Measurements from ENCODE around the gene TEX54. TPM values are rescaled to one million over a fixed set of nuclear protein-coding genes. Genes with fewer than 3 reads are reported as not detected.
A peak's percentile ranks its signal among the peaks of the same experiment; 100 is the strongest.

TEX54 gene
- total and polyA plus RNA-seq, 4 experiments from 2014 or later: 1.3 to 1.9 TPM; not detected in 2

- intact Hi-C loops (cut with micrococcal nuclease): loop anchor here (1.0 kb wide), 2 partner anchors 14 to 64 kb away; partner anchors contain the start of gene NXF1
- Mint-ChIP-seq H3K9me3 (peaks cover 0 to 1% (median 0%) of the 10 kb centered on the region in 8 donors), H3K27ac (peak within 1 kb of the TSS; percentile 89 to 98 (median 95)), H3K4me1 (peaks cover 31 to 73% (median 48%) of the 10 kb centered on the region in 4 donors), H3K4me3 (peak within 1 kb of the TSS; percentile 83 to 95 (median 88)), H3K36me3 (peaks cover 35 to 74% of the 10 kb centered on the region in 2 donors), H3K27me3 (no peaks in the 10 kb centered on the region)
- ChIA-PET POLR2A (ENCODE audit: partially characterized antibody) (interaction anchor here (0.8 to 25.8 kb wide), 17 partner anchors 12 to 170 kb away, joined by 3 to 801 read pairs (median 7); partner anchors contain the start of genes B3GAT3, C11orf98, CSKMT and HNRNPUL2), CTCF (ENCODE audit: partially characterized antibody) (no interaction called here)
- Histone ChIP-seq H3K27me3 (ENCODE audit: insufficient read depth, low read length) (no peaks in the 10 kb centered on the region), H3K36me3 (ENCODE audit: insufficient read depth, low read length) (peaks cover 55% of the 10 kb centered on the region), H3K9me3 (ENCODE audit: control insufficient read depth in 1 of 2, low read length in 2 of 2) (no peaks in the 10 kb centered on the region), H3K27ac (ENCODE audit: low read depth, low read length) (peak within 1 kb of the TSS; percentile 84), H3K4me3 (ENCODE audit: low read length in 2 of 2) (peak within 1 kb of the TSS; percentile 66 to 81), H3K4me1 (ENCODE audit: insufficient read depth, low read length) (peaks cover 46% of the 10 kb centered on the region)
- DNase-seq: peak; percentile 86 to 92 (median 87)
Measured at GRCh38 chr11:62791501-62792201, 41.0 kb downstream of the TEX54 start, which contains the start of gene TMEM223. Gene TMEM223 (minus strand): TSS chr11:62792006. CDS start chr11:62791994, 12 bp downstream.

- H3K27ac Mint-ChIP-seq: peak overlapping the region; percentile 89 to 98 (median 96)
- ChIA-PET CTCF (ENCODE audit: partially characterized antibody) (interaction anchor here (0.6 to 5.4 kb wide), 5 partner anchors 18 to 92 kb away, joined by 3 to 72 read pairs (median 3); partner anchors contain the start of genes SLC3A2, TAF6L and ZBTB3), POLR2A (ENCODE audit: partially characterized antibody) (interaction anchor here (1.0 to 25.8 kb wide), 12 partner anchors 14 to 236 kb away, joined by 3 to 801 read pairs (median 38); partner anchors contain the start of genes C11orf98, CSKMT, HNRNPUL2 and NXF1)
- peak overlapping the region; percentile 53 to 95 (median 80) for H3K4me3 Mint-ChIP-seq
- H3K36me3 Mint-ChIP-seq: peaks cover 19 to 59% of the 10 kb centered on the region in 2 donors
- Histone ChIP-seq H3K4me1 (ENCODE audit: insufficient read depth, low read length) (peaks cover 55% of the 10 kb centered on the region), H3K36me3 (ENCODE audit: insufficient read depth, low read length) (peaks cover 34% of the 10 kb centered on the region), H3K27ac (ENCODE audit: low read depth, low read length) (peak overlapping the region; percentile 84), H3K9me3 (ENCODE audit: control insufficient read depth in 1 of 2, low read length in 2 of 2) (no peaks in the 10 kb centered on the region), H3K27me3 (ENCODE audit: insufficient read depth, low read length) (no peaks in the 10 kb centered on the region), H3K4me3 (ENCODE audit: low read length in 2 of 2) (no peak overlapping the region)
- DNase-seq: no peak
- intact Hi-C loops (cut with micrococcal nuclease): no loop called here
- H3K27me3 Mint-ChIP-seq: no peaks in the 10 kb centered on the region
- peaks cover 0 to 1% (median 0%) of the 10 kb centered on the region in 8 donors for H3K9me3 Mint-ChIP-seq
- peaks cover 36 to 74% (median 56%) of the 10 kb centered on the region in 4 donors for H3K4me1 Mint-ChIP-seq
Measured at GRCh38 chr11:62789576-62789975, 43.1 kb downstream of the TEX54 start.

GRCh38 chr11:62788991-62789390, 43.6 kb downstream of the TEX54 start:
- CTCF ChIA-PET (ENCODE audit: partially characterized antibody): interaction anchor here (1.0 to 5.4 kb wide), 6 partner anchors 12 to 74 kb away, joined by 3 to 105 read pairs (median 18); partner anchors contain the start of gene ZBTB3
- H3K27me3 Mint-ChIP-seq: no peaks in the 10 kb centered on the region
- peaks cover 13 to 53% of the 10 kb centered on the region in 2 donors for H3K36me3 Mint-ChIP-seq

GRCh38 chr11:62787005-62787759, 45.5 kb downstream of the TEX54 start, which contains the start of gene TMEM179B:
Gene TMEM179B (plus strand): TSS chr11:62787402. CDS start chr11:62787432, 30 bp downstream.
- Histone ChIP-seq H3K36me3 (ENCODE audit: insufficient read depth, low read length) (peaks cover 17% of the 10 kb centered on the region), H3K27me3 (ENCODE audit: insufficient read depth, low read length) (no peaks in the 10 kb centered on the region), H3K4me1 (ENCODE audit: insufficient read depth, low read length) (peaks cover 45% of the 10 kb centered on the region), H3K9me3 (ENCODE audit: control insufficient read depth in 1 of 2, low read length in 2 of 2) (no peaks in the 10 kb centered on the region), H3K27ac (ENCODE audit: low read depth, low read length) (peak within 1 kb of the TSS; percentile 84), H3K4me3 (ENCODE audit: low read length in 2 of 2) (peak within 1 kb of the TSS; percentile 73 to 95)
- DNase-seq: peak; percentile 95 to 99 (median 96)
- H3K27me3 Mint-ChIP-seq: no peaks in the 10 kb centered on the region
- H3K27ac Mint-ChIP-seq: peak within 1 kb of the TSS; percentile 89 to 98 (median 97)
- H3K36me3 Mint-ChIP-seq: peaks cover 6 to 50% of the 10 kb centered on the region in 2 donors
- POLR2A ChIA-PET (ENCODE audit: partially characterized antibody): interaction anchor here (0.6 to 25.8 kb wide), 32 partner anchors 9 to 385 kb away, joined by 3 to 801 read pairs (median 8); partner anchors contain the start of genes C11orf98, CSKMT, GANAB and GNG3
- peak within 1 kb of the TSS; percentile 93 to 97 (median 96) for H3K4me3 Mint-ChIP-seq
- H3K4me1 Mint-ChIP-seq: peaks cover 29 to 61% (median 47%) of the 10 kb centered on the region in 4 donors
- peaks cover 0 to 3% (median 0%) of the 10 kb centered on the region in 8 donors for H3K9me3 Mint-ChIP-seq
- CTCF ChIA-PET (ENCODE audit: partially characterized antibody): interaction anchor here (0.6 to 5.4 kb wide), 38 partner anchors 9 to 195 kb away, joined by 3 to 105 read pairs (median 6); partner anchors contain the start of genes BSCL2, C11orf98, CSKMT and GNG3
- intact Hi-C loops (cut with micrococcal nuclease): loop anchor here (1.0 to 2.0 kb wide), 8 partner anchors 18 to 94 kb away; partner anchors contain the start of genes NXF1, POLR2G, STX5 and TEX54

More at GRCh38 chr11:62788991-62789390, 43.6 kb downstream of the TEX54 start:
- Mint-ChIP-seq H3K4me3 (peak overlapping the region; percentile 52 to 96 (median 87)), H3K4me1 (peaks cover 34 to 68% (median 53%) of the 10 kb centered on the region in 4 donors), H3K9me3 (peaks cover 0 to 1% (median 0%) of the 10 kb centered on the region in 8 donors), H3K27ac (peak overlapping the region; percentile 89 to 98 (median 97))
- H3K4me3 ChIP-seq (ENCODE audit: low read length in 2 of 2): no peak overlapping the region
- no peaks in the 10 kb centered on the region for H3K27me3 ChIP-seq (ENCODE audit: insufficient read depth, low read length)
- no peak overlapping the region for H3K27ac ChIP-seq (ENCODE audit: low read depth, low read length)
- intact Hi-C loops (cut with micrococcal nuclease): no loop called here
- POLR2A ChIA-PET (ENCODE audit: partially characterized antibody): interaction anchor here (0.7 to 25.8 kb wide), 13 partner anchors 15 to 236 kb away, joined by 3 to 801 read pairs (median 25); partner anchors contain the start of genes GNG3, HNRNPUL2, NXF1 and SLC3A2
- DNase-seq: no peak
- peaks cover 55% of the 10 kb centered on the region for H3K4me1 ChIP-seq (ENCODE audit: insufficient read depth, low read length)
- peaks cover 28% of the 10 kb centered on the region for H3K36me3 ChIP-seq (ENCODE audit: insufficient read depth, low read length)
- no peaks in the 10 kb centered on the region for H3K9me3 ChIP-seq (ENCODE audit: control insufficient read depth in 1 of 2, low read length in 2 of 2)

- peaks cover 43% of the 10 kb centered on the region for H3K4me1 ChIP-seq (ENCODE audit: insufficient read depth, low read length)
- peak overlapping the region; percentile 73 to 95 for H3K4me3 ChIP-seq (ENCODE audit: low read length in 2 of 2)
- peaks cover 28 to 54% (median 43%) of the 10 kb centered on the region in 4 donors for H3K4me1 Mint-ChIP-seq
- no peaks in the 10 kb centered on the region for H3K9me3 ChIP-seq (ENCODE audit: control insufficient read depth in 1 of 2, low read length in 2 of 2)
- H3K27me3 ChIP-seq (ENCODE audit: insufficient read depth, low read length): no peaks in the 10 kb centered on the region
- H3K27ac Mint-ChIP-seq: peak overlapping the region; percentile 89 to 97 (median 96)
- H3K27ac ChIP-seq (ENCODE audit: low read depth, low read length): peak overlapping the region; percentile 84
- CTCF ChIA-PET (ENCODE audit: partially characterized antibody): interaction anchor here (0.9 to 5.4 kb wide), 38 partner anchors 9 to 195 kb away, joined by 3 to 105 read pairs (median 6); partner anchors contain the start of genes BSCL2, C11orf98, CSKMT and GNG3
- H3K36me3 ChIP-seq (ENCODE audit: insufficient read depth, low read length): peaks cover 15% of the 10 kb centered on the region
- H3K36me3 Mint-ChIP-seq: peaks cover 3 to 46% of the 10 kb centered on the region in 2 donors
- intact Hi-C loops (cut with micrococcal nuclease): loop anchor here (1.0 to 2.0 kb wide), 11 partner anchors 15 to 95 kb away; partner anchors contain the start of genes NXF1, POLR2G, STX5 and TAF6L
- no peaks in the 10 kb centered on the region for H3K27me3 Mint-ChIP-seq
- POLR2A ChIA-PET (ENCODE audit: partially characterized antibody): interaction anchor here (0.6 to 25.8 kb wide), 36 partner anchors 9 to 384 kb away, joined by 3 to 801 read pairs (median 6); partner anchors contain the start of genes B3GAT3, C11orf98, CSKMT and GANAB
- H3K4me3 Mint-ChIP-seq: peak overlapping the region; percentile 85 to 96 (median 88)
- DNase-seq: peak; percentile 82 to 85 (median 83)
- H3K9me3 Mint-ChIP-seq: peaks cover 0 to 3% (median 0%) of the 10 kb centered on the region in 8 donors
Measured at GRCh38 chr11:62786318-62787004, 46.2 kb downstream of the TEX54 start.

GRCh38 chr11:62782753-62783152, 49.9 kb downstream of the TEX54 start:
- peak overlapping the region in 2 of 7 donors; percentile 27 to 31 for H3K27ac Mint-ChIP-seq
- Histone ChIP-seq H3K27me3 (ENCODE audit: insufficient read depth, low read length) (no peaks in the 10 kb centered on the region), H3K36me3 (ENCODE audit: insufficient read depth, low read length) (no peaks in the 10 kb centered on the region), H3K27ac (ENCODE audit: low read depth, low read length) (no peak overlapping the region), H3K4me1 (ENCODE audit: insufficient read depth, low read length) (peaks cover 10% of the 10 kb centered on the region), H3K9me3 (ENCODE audit: control insufficient read depth in 1 of 2, low read length in 2 of 2) (no peaks in the 10 kb centered on the region), H3K4me3 (ENCODE audit: low read length in 2 of 2) (no peak overlapping the region)
- no peak for DNase-seq
- ChIA-PET CTCF (ENCODE audit: partially characterized antibody) (no interaction called here), POLR2A (ENCODE audit: partially characterized antibody) (no interaction called here)
- H3K4me1 Mint-ChIP-seq: peaks cover 9 to 17% (median 14%) of the 10 kb centered on the region in 4 donors
- H3K27me3 Mint-ChIP-seq: no peaks in the 10 kb centered on the region
- H3K36me3 Mint-ChIP-seq: peaks cover 0 to 24% of the 10 kb centered on the region in 2 donors
- H3K9me3 Mint-ChIP-seq: peaks cover 0 to 1% (median 0%) of the 10 kb centered on the region in 8 donors
- intact Hi-C loops (cut with micrococcal nuclease): no loop called here
- H3K4me3 Mint-ChIP-seq: no peak overlapping the region
